ENCODE measurements around the gene POLD4. TPM values are rescaled to one million over a fixed set of nuclear protein-coding genes. Genes with fewer than 3 reads are reported as not detected.

Gene POLD4
- total RNA-seq, 2 experiments from 2014 or later, result 52.7 to 53.7 TPM

- ChIA-PET CTCF (interaction anchor here (0.6 to 6.4 kb wide), 8 partner anchors 11 to 246 kb away, joined by 3 to 72 read pairs (median 6); partner anchors contain the start of gene SSH3), POLR2A (no interaction called here)
- no peaks in the 10 kb centered on the region for H3K9me3 Mint-ChIP-seq
- no peak for DNase-seq
- H3K4me3 Mint-ChIP-seq, result no peak overlapping the region
- H3K27me3 Mint-ChIP-seq, result peaks cover 3% of the 10 kb centered on the region
- H3K4me1 Mint-ChIP-seq, result peaks cover 53% of the 10 kb centered on the region
- no peak overlapping the region for H3K27ac Mint-ChIP-seq
- H3K36me3 Mint-ChIP-seq (ENCODE audit: low read depth), result peaks cover 1% of the 10 kb centered on the region
Observed at GRCh38 chr11:67315325-67315909, 37.9 kb downstream of the POLD4 start.

- Mint-ChIP-seq H3K4me1 (peaks cover 53% of the 10 kb centered on the region), H3K27ac (peak overlapping the region; percentile 15), H3K36me3 (ENCODE audit: low read depth) (peaks cover 1% of the 10 kb centered on the region), H3K9me3 (no peaks in the 10 kb centered on the region), H3K27me3 (peaks cover 3% of the 10 kb centered on the region), H3K4me3 (no peak overlapping the region)
- ChIA-PET POLR2A (no interaction called here), CTCF (interaction anchor here (0.8 to 6.4 kb wide), 8 partner anchors 8 to 51 kb away, joined by 3 to 72 read pairs (median 4); partner anchors contain the start of gene SSH3)
- DNase-seq, result no peak
Observed at GRCh38 chr11:67314218-67314617, 39.1 kb downstream of the POLD4 start.

- H3K27me3 Mint-ChIP-seq, result no peaks in the 10 kb centered on the region
- peak overlapping the region; percentile 87 for H3K27ac Mint-ChIP-seq
- H3K36me3 Mint-ChIP-seq (ENCODE audit: low read depth), result peaks cover 1% of the 10 kb centered on the region
- ChIA-PET POLR2A (no interaction called here), CTCF (interaction anchor here (0.6 to 6.4 kb wide), 10 partner anchors 9 to 192 kb away, joined by 3 to 72 read pairs (median 3); no protein-coding TSS in a partner anchor)
- peak overlapping the region; percentile 13 for H3K4me3 Mint-ChIP-seq
- no peak for DNase-seq
- no peaks in the 10 kb centered on the region for H3K9me3 Mint-ChIP-seq
- peaks cover 48% of the 10 kb centered on the region for H3K4me1 Mint-ChIP-seq
Observed at GRCh38 chr11:67313125-67313890, 40.0 kb downstream of the POLD4 start.

- Mint-ChIP-seq H3K9me3 (no peaks in the 10 kb centered on the region), H3K27ac (peak overlapping the region; percentile 87), H3K4me3 (no peak overlapping the region), H3K27me3 (no peaks in the 10 kb centered on the region), H3K4me1 (peaks cover 43% of the 10 kb centered on the region), H3K36me3 (ENCODE audit: low read depth) (no peaks in the 10 kb centered on the region)
- POLR2A ChIA-PET, result no interaction called here
- CTCF ChIA-PET, result interaction anchor here (0.5 to 6.4 kb wide), 8 partner anchors 8 to 193 kb away, joined by 3 to 72 read pairs (median 3); partner anchors contain the start of gene SSH3
- DNase-seq, result peak; percentile 49
Observed at GRCh38 chr11:67312187-67313021, 40.9 kb downstream of the POLD4 start.

GRCh38 chr11:67311556-67312082 lies 41.7 kb downstream of the POLD4 start:
- H3K27me3 Mint-ChIP-seq, result no peaks in the 10 kb centered on the region
- no peak overlapping the region for H3K4me3 Mint-ChIP-seq
- no peaks in the 10 kb centered on the region for H3K9me3 Mint-ChIP-seq
- H3K27ac Mint-ChIP-seq, result peak overlapping the region; percentile 87
- ChIA-PET POLR2A (no interaction called here), CTCF (interaction anchor here (1.0 to 1.5 kb wide), 5 partner anchors 9 to 71 kb away, joined by 3 to 6 read pairs (median 3); partner anchors contain the start of gene SSH3)
- no peaks in the 10 kb centered on the region for H3K36me3 Mint-ChIP-seq (ENCODE audit: low read depth)
- DNase-seq, result no peak
- H3K4me1 Mint-ChIP-seq, result peaks cover 39% of the 10 kb centered on the region

GRCh38 chr11:67311051-67311555 lies 42.2 kb downstream of the POLD4 start:
- Mint-ChIP-seq H3K9me3 (no peaks in the 10 kb centered on the region), H3K27ac (peak overlapping the region; percentile 71), H3K4me1 (peaks cover 36% of the 10 kb centered on the region), H3K36me3 (ENCODE audit: low read depth) (no peaks in the 10 kb centered on the region), H3K4me3 (no peak overlapping the region), H3K27me3 (no peaks in the 10 kb centered on the region)
- ChIA-PET POLR2A (no interaction called here), CTCF (interaction anchor here (1.0 to 1.5 kb wide), 5 partner anchors 8 to 72 kb away, joined by 3 to 6 read pairs (median 3); partner anchors contain the start of gene SSH3)
- DNase-seq, result no peak

- Mint-ChIP-seq H3K9me3 (no peaks in the 10 kb centered on the region), H3K36me3 (ENCODE audit: low read depth) (no peaks in the 10 kb centered on the region), H3K4me3 (no peak overlapping the region), H3K27ac (peak overlapping the region; percentile 71), H3K4me1 (peaks cover 33% of the 10 kb centered on the region), H3K27me3 (no peaks in the 10 kb centered on the region)
- CTCF ChIA-PET, result interaction anchor here (1.0 to 1.5 kb wide), 4 partner anchors 41 to 72 kb away, joined by 3 to 6 read pairs (median 4); no protein-coding TSS in a partner anchor
- POLR2A ChIA-PET, result no interaction called here
- DNase-seq, result no peak
Observed at GRCh38 chr11:67310246-67311050, 42.9 kb downstream of the POLD4 start.

GRCh38 chr11:67309661-67310061 lies 43.7 kb downstream of the POLD4 start:
- peak overlapping the region; percentile 46 for H3K27ac Mint-ChIP-seq
- no peaks in the 10 kb centered on the region for H3K9me3 Mint-ChIP-seq
- no peak overlapping the region for H3K4me3 Mint-ChIP-seq
- no peaks in the 10 kb centered on the region for H3K36me3 Mint-ChIP-seq (ENCODE audit: low read depth)
- ChIA-PET POLR2A (no interaction called here), CTCF (interaction anchor here (1.0 kb wide), 1 partner anchor 45 kb away, joined by 4 read pairs; no protein-coding TSS in a partner anchor)
- peaks cover 29% of the 10 kb centered on the region for H3K4me1 Mint-ChIP-seq
- H3K27me3 Mint-ChIP-seq, result no peaks in the 10 kb centered on the region
- no peak for DNase-seq

GRCh38 chr11:67309166-67309565 lies 44.2 kb downstream of the POLD4 start:
- H3K9me3 Mint-ChIP-seq, result no peaks in the 10 kb centered on the region
- H3K27ac Mint-ChIP-seq, result peak overlapping the region; percentile 9
- peaks cover 27% of the 10 kb centered on the region for H3K4me1 Mint-ChIP-seq
- no peaks in the 10 kb centered on the region for H3K36me3 Mint-ChIP-seq (ENCODE audit: low read depth)
- ChIA-PET CTCF (interaction anchor here (1.3 to 3.0 kb wide), 2 partner anchors 8 to 48 kb away, joined by 3 to 13 read pairs; no protein-coding TSS in a partner anchor), POLR2A (no interaction called here)
- no peak overlapping the region for H3K4me3 Mint-ChIP-seq
- DNase-seq, result no peak
- H3K27me3 Mint-ChIP-seq, result no peaks in the 10 kb centered on the region

GRCh38 chr11:67308031-67308866 lies 45.1 kb downstream of the POLD4 start:
- CTCF ChIA-PET, result interaction anchor here (0.8 to 3.0 kb wide), 5 partner anchors 9 to 74 kb away, joined by 3 to 13 read pairs (median 5); no protein-coding TSS in a partner anchor
- no peaks in the 10 kb centered on the region for H3K9me3 Mint-ChIP-seq
- no peak for DNase-seq

GRCh38 chr11:67307545-67308001 lies 45.8 kb downstream of the POLD4 start:
- DNase-seq, result no peak
- Mint-ChIP-seq H3K9me3 (no peaks in the 10 kb centered on the region), H3K27me3 (no peaks in the 10 kb centered on the region), H3K27ac (no peak overlapping the region), H3K4me1 (peaks cover 17% of the 10 kb centered on the region), H3K4me3 (no peak overlapping the region), H3K36me3 (ENCODE audit: low read depth) (peaks cover 4% of the 10 kb centered on the region)
- POLR2A ChIA-PET, result no interaction called here
- CTCF ChIA-PET, result interaction anchor here (0.8 to 3.0 kb wide), 4 partner anchors 9 to 75 kb away, joined by 3 to 13 read pairs (median 6); no protein-coding TSS in a partner anchor

More at GRCh38 chr11:67308031-67308866, 45.1 kb downstream of the POLD4 start:
- Mint-ChIP-seq H3K27ac (no peak overlapping the region), H3K27me3 (no peaks in the 10 kb centered on the region), H3K36me3 (ENCODE audit: low read depth) (no peaks in the 10 kb centered on the region), H3K4me3 (no peak overlapping the region), H3K4me1 (peaks cover 19% of the 10 kb centered on the region)
- POLR2A ChIA-PET, result no interaction called here
